Central memory CD8-positive, alpha-beta T cell (primary cell): ENCODE data around the gene SLC9B1.
A peak's percentile ranks its signal among the peaks of the same experiment; 100 is the strongest.
"Not testable (repeated sequence)": the region's sequence is repeated elsewhere in the genome, so short reads cannot be mapped to it uniquely, and the experiment has no call there.

Experiments used
- ATAC-seq: fragments of 150-1000 bp; cut with Tn5 transposase; replicated peaks from 2 replicates; pipeline ENCODE4 v1.10.0; 2022; ENCODE audit warnings: mild to moderate bottlenecking, moderate FRiP score, moderate number of reproducible peaks; ENCODE audit not compliant: poor library complexity, severe bottlenecking; ENCODE audit errors: extremely low read depth
- DNase-seq, 2 donors: peaks; one replicate each; pipeline ENCODE4 v3.0.0; 2021; ENCODE audit warnings: low spot score in 2 of 2
- H3K27ac Mint-ChIP-seq: one replicate; pipeline ENCODE4 v1.8.0; 2022; ENCODE audit warnings: low read depth, mild to moderate bottlenecking, moderate library complexity, mixed read lengths
- H3K27me3 Mint-ChIP-seq: one replicate; pipeline ENCODE4 v1.8.0; 2022; ENCODE audit warnings: mixed read lengths
- H3K36me3 Mint-ChIP-seq: one replicate; pipeline ENCODE4 v1.8.0; 2022; ENCODE audit warnings: mild to moderate bottlenecking, moderate library complexity, mixed read lengths; ENCODE audit not compliant: insufficient read depth
- H3K4me1 Mint-ChIP-seq: one replicate; pipeline ENCODE4 v1.8.0; 2022; ENCODE audit warnings: mixed read lengths
- H3K4me3 Mint-ChIP-seq: one replicate; pipeline ENCODE4 v1.8.0; 2022; ENCODE audit warnings: mild to moderate bottlenecking, moderate library complexity, mixed read lengths
- H3K9me3 Mint-ChIP-seq: one replicate; pipeline ENCODE4 v1.8.0; 2022; ENCODE audit warnings: mixed read lengths

The SLC9B1 gene

GRCh38 chr4:102865327-102865726 lies 154.2 kb downstream of the SLC9B1 start:
- DNase-seq, ATAC-seq, H3K27me3 Mint-ChIP-seq, H3K27ac Mint-ChIP-seq, H3K4me3 Mint-ChIP-seq, H3K9me3 Mint-ChIP-seq: not testable (repeated sequence)
- Mint-ChIP-seq H3K4me1 (peaks cover 28% of the 10 kb centered on the region), H3K36me3 (peaks cover 14% of the 10 kb centered on the region)

DNA sequence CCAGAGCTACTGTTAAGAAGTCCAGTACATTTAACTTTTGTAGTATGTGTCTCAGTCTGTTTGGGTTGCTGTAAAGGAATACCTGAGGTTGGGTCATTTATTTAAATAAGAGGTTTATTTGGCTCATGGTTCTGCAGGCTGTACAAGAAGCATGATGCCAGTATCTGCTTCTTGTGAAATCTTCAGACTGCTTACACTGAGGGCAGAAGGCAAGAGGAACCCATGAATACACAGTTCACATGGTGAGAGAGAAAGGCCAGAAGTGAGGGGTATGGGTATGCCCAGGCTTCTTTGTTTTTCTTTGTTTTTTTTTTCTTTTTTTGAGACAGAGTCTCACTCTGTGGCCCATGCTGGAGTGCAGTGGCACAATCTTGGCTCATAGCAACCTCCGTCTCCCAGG lies 156.8 kb downstream of the SLC9B1 start:
- no peak overlapping the region for H3K27ac Mint-ChIP-seq
- peaks cover 6% of the 10 kb centered on the region for H3K9me3 Mint-ChIP-seq
- peaks cover 2% of the 10 kb centered on the region for H3K36me3 Mint-ChIP-seq
- H3K4me1 Mint-ChIP-seq = peaks cover 15% of the 10 kb centered on the region
- DNase-seq = no peak
- no peak overlapping the region for H3K4me3 Mint-ChIP-seq
- H3K27me3 Mint-ChIP-seq = no peaks in the 10 kb centered on the region
- ATAC-seq = no peak

- Mint-ChIP-seq H3K4me1 (peaks cover 15% of the 10 kb centered on the region), H3K27me3 (no peaks in the 10 kb centered on the region), H3K9me3 (peaks cover 6% of the 10 kb centered on the region), H3K4me3 (no peak overlapping the region), H3K27ac (no peak overlapping the region), H3K36me3 (peaks cover 2% of the 10 kb centered on the region)
- DNase-seq (no peak), ATAC-seq (no peak)
Measured at GRCh38 chr4:102862016-102862415, 157.5 kb downstream of the SLC9B1 start.

- H3K27me3 Mint-ChIP-seq = no peaks in the 10 kb centered on the region
- DNase-seq = no peak
- ATAC-seq = no peak
- no peak overlapping the region for H3K4me3 Mint-ChIP-seq
- peaks cover 2% of the 10 kb centered on the region for H3K36me3 Mint-ChIP-seq
- peaks cover 6% of the 10 kb centered on the region for H3K9me3 Mint-ChIP-seq
- H3K27ac Mint-ChIP-seq = peak overlapping the region; percentile 58
- peaks cover 14% of the 10 kb centered on the region for H3K4me1 Mint-ChIP-seq
Measured at GRCh38 chr4:102860611-102861324, 158.7 kb downstream of the SLC9B1 start.

- DNase-seq (no peak), ATAC-seq (no peak)
- no peak overlapping the region for H3K4me3 Mint-ChIP-seq
- H3K36me3 Mint-ChIP-seq = no peaks in the 10 kb centered on the region
- peaks cover 6% of the 10 kb centered on the region for H3K9me3 Mint-ChIP-seq
- no peaks in the 10 kb centered on the region for H3K4me1 Mint-ChIP-seq
- H3K27ac Mint-ChIP-seq = no peak overlapping the region
- no peaks in the 10 kb centered on the region for H3K27me3 Mint-ChIP-seq
Measured at GRCh38 chr4:102858828-102859464, 160.6 kb downstream of the SLC9B1 start.
